Epithelial cell of esophagus (primary cell): ENCODE data around the gene CLPSL2.
"Not testable (repeated sequence)": the region's sequence is repeated elsewhere in the genome, so short reads cannot be mapped to it uniquely, and the experiment has no call there.

ENCODE experiments used
- DNase-seq: peaks from one replicate; pipeline ENCODE4 v3.0.0; 2010; ENCODE audit warnings: low read depth
- H3K4me3 ChIP-seq: 2 replicates; pipeline ENCODE4 v1.5.1; 2011; ENCODE audit warnings: mild to moderate bottlenecking, low read length, control low read depth
- CTCF ChIP-seq: IDR thresholded peaks from 2 replicates; pipeline ENCODE4 v1.5.1; 2011; ENCODE audit warnings: low read depth, mild to moderate bottlenecking, low read length, control low read depth, inconsistent platforms; ENCODE audit not compliant: insufficient read depth; ENCODE audit errors: missing control alignments

CLPSL2 gene

GRCh38 chr6:35730745-35731413 is 45.5 kb upstream of the CLPSL2 start:
- DNase-seq, result no peak
- TF ChIP-seq CTCF, result no peak
- no peak overlapping the region for H3K4me3 ChIP-seq

GRCh38 chr6:35731414-35731735 is 45.0 kb upstream of the CLPSL2 start:
- H3K4me3 ChIP-seq, result peak overlapping the region; percentile 48
- no peak for TF ChIP-seq CTCF
- DNase-seq, result peak; percentile 59

DNA sequence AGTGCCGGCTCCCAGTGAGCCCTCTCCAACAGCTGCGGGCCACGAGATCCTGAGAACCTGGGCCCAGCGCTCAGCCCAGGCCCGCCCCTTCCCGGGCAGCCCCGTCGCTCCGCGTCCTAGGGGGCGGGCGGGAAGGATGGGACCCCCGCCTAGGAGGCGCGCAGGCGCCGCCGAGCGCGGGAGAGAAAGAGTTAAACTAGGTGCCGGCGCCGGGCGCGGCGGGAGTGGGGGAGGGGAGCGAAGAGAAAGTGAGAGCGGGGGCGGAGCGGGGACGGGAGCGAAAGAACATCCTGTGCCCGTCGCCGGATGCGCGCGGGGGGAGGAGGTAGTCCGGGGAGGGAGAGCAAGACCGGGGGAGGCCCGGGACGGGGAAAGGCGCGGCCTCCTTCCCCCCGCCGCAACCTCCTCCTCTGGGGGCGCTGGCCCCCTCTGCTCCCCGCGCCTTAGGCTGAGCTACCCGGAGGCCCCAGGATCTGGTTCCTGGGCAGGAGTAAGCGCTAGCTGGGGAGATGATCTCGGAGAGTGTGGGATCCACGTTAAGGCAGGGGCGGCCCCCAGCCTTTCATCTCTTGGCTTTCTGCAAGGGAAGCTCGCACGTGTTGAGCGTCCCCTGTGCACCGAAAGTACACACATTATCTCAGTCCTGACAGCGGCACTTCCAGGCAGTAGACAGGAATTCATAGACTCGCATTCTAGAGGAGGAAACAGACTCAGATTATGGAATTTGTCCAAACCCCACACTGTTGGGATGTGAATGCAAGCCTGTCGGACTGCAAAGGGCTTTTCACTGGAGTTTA is 44.5 kb upstream of the CLPSL2 start:
- TF ChIP-seq CTCF, result no peak
- peak overlapping the region; percentile 48 for H3K4me3 ChIP-seq
- peak; percentile 85 for DNase-seq

- H3K4me3 ChIP-seq, result no peak overlapping the region
- TF ChIP-seq CTCF, result no peak
- DNase-seq, result no peak
Observed at GRCh38 chr6:35733633-35734032, 42.8 kb upstream of the CLPSL2 start.

DNA sequence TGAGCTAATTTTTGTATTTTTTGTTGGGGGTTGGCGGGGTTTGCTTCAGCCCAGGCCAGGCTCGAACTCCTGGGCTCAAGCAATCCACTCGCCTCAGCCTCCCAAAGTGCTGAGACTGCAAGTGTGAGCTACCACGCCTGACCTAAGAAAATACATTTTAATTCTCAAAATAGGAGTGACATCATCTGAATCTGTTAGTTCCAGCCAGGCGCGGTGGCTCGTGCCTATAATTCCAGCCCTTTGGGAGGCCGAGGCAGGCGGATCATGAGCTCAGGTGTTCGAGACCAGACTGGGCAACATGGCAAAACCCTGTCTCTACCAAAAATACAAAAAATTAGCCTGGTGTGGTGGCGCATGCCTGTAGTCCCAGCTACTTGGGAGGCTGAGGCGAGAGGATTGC is 42.1 kb upstream of the CLPSL2 start:
- DNase-seq, H3K4me3 ChIP-seq: not testable (repeated sequence)

GRCh38 chr6:35735452-35735851 is 40.9 kb upstream of the CLPSL2 start:
- no peak for DNase-seq
- no peak overlapping the region for H3K4me3 ChIP-seq
- no peak for TF ChIP-seq CTCF

- DNase-seq, result peak; percentile 63
- no peak overlapping the region for H3K4me3 ChIP-seq
Observed at GRCh38 chr6:35736253-35736894, 40.0 kb upstream of the CLPSL2 start.

More at GRCh38 chr6:35736253-35736894, 40.0 kb upstream of the CLPSL2 start:
- peak; percentile 90 for TF ChIP-seq CTCF
